ENCODE measurements around the gene PTPRG. TPM values are rescaled to one million over a fixed set of nuclear protein-coding genes. Genes with fewer than 3 reads are reported as not detected.

PTPRG gene
- total RNA-seq, 4 donors from 2014 or later = 11.0 to 18.5 (median 14.9) TPM

DNA sequence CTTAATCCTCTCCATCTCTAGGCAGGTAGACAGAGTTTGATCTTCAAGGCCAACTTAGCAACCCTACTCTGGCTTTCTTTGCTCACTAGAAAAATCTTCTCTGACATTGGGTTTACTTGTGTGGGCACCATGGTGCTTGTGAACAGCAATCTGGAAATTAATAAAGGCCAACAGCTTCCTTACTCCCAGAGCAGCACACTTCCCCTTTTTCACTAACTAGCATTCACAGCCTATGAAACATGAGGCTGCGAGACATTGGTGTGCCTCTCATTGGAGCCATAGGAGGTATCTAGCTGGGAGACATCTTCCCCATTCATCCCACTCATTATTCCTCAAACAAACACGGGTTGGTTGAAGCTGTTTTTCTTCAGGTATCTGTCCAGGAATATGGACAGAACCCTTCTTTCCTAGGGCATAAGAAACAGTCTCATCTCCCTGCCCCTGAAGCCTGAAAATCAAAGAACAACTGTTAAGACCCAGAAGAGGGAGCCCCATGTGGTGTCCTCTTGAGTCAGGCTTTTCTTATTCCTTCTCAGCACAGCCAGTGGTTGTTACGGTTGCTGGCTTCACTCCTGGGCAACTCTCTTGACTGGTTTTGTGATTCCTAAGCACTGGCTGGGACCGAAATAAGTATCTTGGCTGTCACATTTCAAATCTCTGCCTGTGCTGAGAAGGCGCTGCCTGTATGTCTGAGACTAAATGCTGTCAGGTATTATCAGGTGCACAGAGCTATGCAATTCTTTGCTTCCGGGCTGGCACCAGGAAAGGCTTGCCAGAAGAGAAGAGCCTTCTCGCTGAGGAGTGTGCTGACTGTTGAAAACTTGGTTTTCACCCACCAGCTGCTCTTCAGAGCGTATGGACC lies 617.6 kb downstream of the PTPRG start:
- Histone ChIP-seq H3K27me3 (no peaks in the 10 kb centered on the region), H3K9me3 (no peaks in the 10 kb centered on the region), H3K4me3 (no peak overlapping the region), H3K4me1 (peaks cover 4% of the 10 kb centered on the region), H3K27ac (no peak overlapping the region), H3K36me3 (no peaks in the 10 kb centered on the region)
- 85% methylated on average over 8 of the region's 8 CpGs for whole genome bisulfite sequencing
- no peak for TF ChIP-seq EP300 (IDR thresholded peaks at IDR 0.05)
- TF ChIP-seq POLR2AphosphoS5 (IDR thresholded peaks at IDR 0.05) = no peak
- no peak for TF ChIP-seq POLR2A (IDR thresholded peaks at IDR 0.05)
- TF ChIP-seq, protein P1, sequence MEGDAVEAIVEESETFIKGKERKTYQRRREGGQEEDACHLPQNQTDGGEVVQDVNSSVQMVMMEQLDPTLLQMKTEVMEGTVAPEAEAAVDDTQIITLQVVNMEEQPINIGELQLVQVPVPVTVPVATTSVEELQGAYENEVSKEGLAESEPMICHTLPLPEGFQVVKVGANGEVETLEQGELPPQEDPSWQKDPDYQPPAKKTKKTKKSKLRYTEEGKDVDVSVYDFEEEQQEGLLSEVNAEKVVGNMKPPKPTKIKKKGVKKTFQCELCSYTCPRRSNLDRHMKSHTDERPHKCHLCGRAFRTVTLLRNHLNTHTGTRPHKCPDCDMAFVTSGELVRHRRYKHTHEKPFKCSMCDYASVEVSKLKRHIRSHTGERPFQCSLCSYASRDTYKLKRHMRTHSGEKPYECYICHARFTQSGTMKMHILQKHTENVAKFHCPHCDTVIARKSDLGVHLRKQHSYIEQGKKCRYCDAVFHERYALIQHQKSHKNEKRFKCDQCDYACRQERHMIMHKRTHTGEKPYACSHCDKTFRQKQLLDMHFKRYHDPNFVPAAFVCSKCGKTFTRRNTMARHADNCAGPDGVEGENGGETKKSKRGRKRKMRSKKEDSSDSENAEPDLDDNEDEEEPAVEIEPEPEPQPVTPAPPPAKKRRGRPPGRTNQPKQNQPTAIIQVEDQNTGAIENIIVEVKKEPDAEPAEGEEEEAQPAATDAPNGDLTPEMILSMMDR (IDR thresholded peaks at IDR 0.05) = no peak
- no peak for DNase-seq (ENCODE audit: low spot score in 2 of 2)

DNA sequence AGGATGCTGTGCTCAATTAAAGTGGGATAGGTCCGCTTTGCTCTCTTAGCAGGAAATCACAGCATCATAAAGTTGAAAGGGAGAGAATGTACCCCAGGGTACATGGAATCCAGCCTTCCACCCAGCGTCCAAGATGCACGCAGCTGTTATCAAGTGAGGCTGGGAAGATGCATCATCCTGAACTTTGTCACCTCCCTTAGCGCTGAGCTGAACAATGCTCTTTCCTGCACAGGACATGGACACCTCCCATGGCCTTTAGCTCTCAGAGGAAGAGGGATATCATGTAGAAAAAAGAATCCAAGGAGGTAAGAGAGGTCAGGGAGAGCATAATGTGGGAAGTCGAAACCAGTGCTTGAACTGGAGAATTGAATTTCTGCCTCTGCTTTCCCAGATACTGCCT lies 619.1 kb downstream of the PTPRG start:
- no peak for TF ChIP-seq POLR2A (IDR thresholded peaks at IDR 0.05)
- Histone ChIP-seq H3K27me3 (no peaks in the 10 kb centered on the region), H3K36me3 (no peaks in the 10 kb centered on the region), H3K27ac (no peak overlapping the region), H3K4me1 (peaks cover 10% of the 10 kb centered on the region), H3K9me3 (no peaks in the 10 kb centered on the region), H3K4me3 (no peak overlapping the region)
- no peak for DNase-seq (ENCODE audit: low spot score in 2 of 2)
- 88% methylated on average over 5 of the region's 5 CpGs for WGBS

DNA sequence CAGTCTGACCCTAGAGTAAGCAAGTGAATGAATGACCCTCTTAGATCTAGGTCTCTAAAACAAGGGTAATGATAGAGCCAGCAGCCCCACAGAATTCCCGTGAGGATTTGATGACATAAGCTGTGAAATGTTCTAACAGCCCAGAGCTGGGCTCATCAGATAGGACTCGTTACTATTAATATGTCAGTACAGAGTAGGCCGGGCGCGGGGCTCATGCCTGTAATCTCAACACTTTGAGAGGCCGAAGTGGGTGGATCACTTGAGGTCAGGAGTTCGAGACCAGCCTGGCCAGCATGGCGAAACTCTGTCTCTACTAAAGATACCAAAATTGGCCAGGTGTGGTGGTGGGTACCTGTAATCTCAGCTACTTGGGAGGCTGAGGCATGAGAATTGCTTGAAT lies 621.7 kb downstream of the PTPRG start:
- Histone ChIP-seq H3K4me1 (peaks cover 10% of the 10 kb centered on the region), H3K9me3 (no peaks in the 10 kb centered on the region), H3K27ac (no peak overlapping the region), H3K27me3 (no peaks in the 10 kb centered on the region), H3K4me3 (no peak overlapping the region), H3K36me3 (no peaks in the 10 kb centered on the region)
- DNase-seq (ENCODE audit: low spot score in 2 of 2) = no peak
- TF ChIP-seq EP300 (IDR thresholded peaks at IDR 0.05) = no peak
- TF ChIP-seq POLR2AphosphoS5 (IDR thresholded peaks at IDR 0.05) = no peak
- TF ChIP-seq, protein P1 (IDR thresholded peaks at IDR 0.05) = no peak
- 98% methylated on average over 8 of the region's 8 CpGs for WGBS

DNA sequence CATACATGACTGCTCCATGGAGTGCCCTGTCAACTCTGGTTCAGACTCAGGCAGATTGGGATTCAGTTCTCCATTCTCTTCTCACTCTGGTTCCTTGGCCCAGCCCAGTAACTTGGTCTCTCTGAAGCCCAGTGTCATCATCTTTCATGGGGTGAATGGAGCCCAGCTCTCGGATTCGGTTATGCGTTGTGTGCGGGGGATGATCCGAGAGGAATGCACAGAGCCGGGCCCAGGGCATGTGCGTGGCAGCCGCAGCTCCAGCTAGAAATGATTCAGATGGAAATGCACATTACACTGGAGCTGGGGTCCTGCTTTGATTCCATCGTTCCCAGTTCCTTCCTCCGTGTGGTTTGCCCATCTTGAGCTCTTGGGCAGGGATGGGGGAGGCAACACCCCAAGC lies 622.6 kb downstream of the PTPRG start:
- H3K36me3 ChIP-seq = no peaks in the 10 kb centered on the region
- no peak overlapping the region for H3K27ac ChIP-seq
- H3K4me1 ChIP-seq = peaks cover 15% of the 10 kb centered on the region
- 87% methylated on average over 10 of the region's 10 CpGs for WGBS
- TF ChIP-seq POLR2AphosphoS5 (IDR thresholded peaks at IDR 0.05) (no peak), POLR2A (IDR thresholded peaks at IDR 0.05) (no peak), EP300 (IDR thresholded peaks at IDR 0.05) (no peak)
- TF ChIP-seq, protein P1 (IDR thresholded peaks at IDR 0.05) = no peak
- H3K9me3 ChIP-seq = no peaks in the 10 kb centered on the region
- H3K27me3 ChIP-seq = no peaks in the 10 kb centered on the region
- no peak for DNase-seq (ENCODE audit: low spot score in 2 of 2)
- H3K4me3 ChIP-seq = no peak overlapping the region

DNA sequence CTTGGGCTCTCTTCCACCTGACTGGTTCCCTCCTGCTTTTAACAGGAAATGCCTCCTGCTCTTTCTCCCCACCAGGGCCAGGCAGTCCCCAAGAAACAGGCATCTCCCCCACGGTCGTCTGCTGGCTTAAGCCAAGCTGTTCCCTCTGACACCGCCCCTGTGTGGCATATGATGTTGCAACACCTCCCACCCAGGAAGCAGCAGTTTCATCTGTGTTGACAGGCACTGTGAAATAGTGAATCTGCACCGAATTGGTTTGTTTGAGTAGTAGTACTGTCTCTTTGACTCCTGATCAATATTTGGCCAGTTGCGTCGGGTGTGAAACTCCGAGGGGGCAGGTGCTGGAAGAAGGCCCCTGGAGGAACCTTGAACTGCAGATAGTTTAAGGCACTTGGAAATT lies 623.2 kb downstream of the PTPRG start:
- Histone ChIP-seq H3K9me3 (no peaks in the 10 kb centered on the region), H3K27me3 (no peaks in the 10 kb centered on the region), H3K4me1 (peaks cover 17% of the 10 kb centered on the region), H3K4me3 (no peak overlapping the region), H3K36me3 (no peaks in the 10 kb centered on the region), H3K27ac (no peak overlapping the region)
- DNase-seq (ENCODE audit: low spot score in 2 of 2) = no peak
- WGBS = 70% methylated on average over 7 of the region's 7 CpGs
- no peak for TF ChIP-seq POLR2A (IDR thresholded peaks at IDR 0.05)
- no peak for TF ChIP-seq EP300 (IDR thresholded peaks at IDR 0.05)
- no peak for TF ChIP-seq POLR2AphosphoS5 (IDR thresholded peaks at IDR 0.05)
- TF ChIP-seq, protein P1 (IDR thresholded peaks at IDR 0.05) = no peak

Measured in suprapubic skin (tissue), 4 donors.